Measurements from ENCODE around the gene UBE2B.
"Not testable (repeated sequence)": the region's sequence is repeated elsewhere in the genome, so short reads cannot be mapped to it uniquely, and the experiment has no call there.

Gene UBE2B

GRCh38 chr5:134370871-134371833, at the start of gene UBE2B:
Gene UBE2B (plus strand): TSS chr5:134371569. CDS start chr5:134371596, 27 bp downstream.
- peak; percentile 94 for DNase-seq (ENCODE audit: low spot score)

- no peak for DNase-seq (ENCODE audit: low spot score)
Measured at GRCh38 chr5:134327327-134327726, 44.0 kb upstream of the UBE2B start.

- no peak for DNase-seq (ENCODE audit: low spot score)
Measured at GRCh38 chr5:134328619-134329018, 42.8 kb upstream of the UBE2B start.

- DNase-seq (ENCODE audit: low spot score), result not testable (repeated sequence)
Measured at GRCh38 chr5:134336833-134337232, 34.5 kb upstream of the UBE2B start.

GRCh38 chr5:134343500-134343899, 27.9 kb upstream of the UBE2B start:
- DNase-seq (ENCODE audit: low spot score), result not testable (repeated sequence)

- DNase-seq (ENCODE audit: low spot score), result not testable (repeated sequence)
Measured at GRCh38 chr5:134345476-134345875, 25.9 kb upstream of the UBE2B start.

- no peak for DNase-seq (ENCODE audit: low spot score)
Measured at GRCh38 chr5:134345996-134346395, 25.4 kb upstream of the UBE2B start.

GRCh38 chr5:134349463-134349862, 21.9 kb upstream of the UBE2B start:
- DNase-seq (ENCODE audit: low spot score), result no peak

GRCh38 chr5:134355681-134356080, 15.7 kb upstream of the UBE2B start:
- no peak for DNase-seq (ENCODE audit: low spot score)

GRCh38 chr5:134365604-134366003, 5.8 kb upstream of the UBE2B start:
- no peak for DNase-seq (ENCODE audit: low spot score)

- no peak for DNase-seq (ENCODE audit: low spot score)
Measured at GRCh38 chr5:134370311-134370870, 978 bp upstream of the UBE2B start.

GRCh38 chr5:134371834-134372340, 518 bp downstream of the UBE2B start:
- DNase-seq (ENCODE audit: low spot score), result peak; percentile 45

- DNase-seq (ENCODE audit: low spot score), result not testable (repeated sequence)
Measured at GRCh38 chr5:134373633-134374032, 2.3 kb downstream of the UBE2B start.

- no peak for DNase-seq (ENCODE audit: low spot score)
Measured at GRCh38 chr5:134374232-134374631, 2.9 kb downstream of the UBE2B start.

GRCh38 chr5:134380346-134380745, 9.0 kb downstream of the UBE2B start:
- no peak for DNase-seq (ENCODE audit: low spot score)

- DNase-seq (ENCODE audit: low spot score), result not testable (repeated sequence)
Measured at GRCh38 chr5:134382204-134382603, 10.8 kb downstream of the UBE2B start.

- no peak for DNase-seq (ENCODE audit: low spot score)
Measured at GRCh38 chr5:134383980-134384697, 12.8 kb downstream of the UBE2B start.

- no peak for DNase-seq (ENCODE audit: low spot score)
Measured at GRCh38 chr5:134387443-134387842, 16.1 kb downstream of the UBE2B start.

GRCh38 chr5:134392301-134392700, 20.9 kb downstream of the UBE2B start:
- no peak for DNase-seq (ENCODE audit: low spot score)

- DNase-seq (ENCODE audit: low spot score), result no peak
Measured at GRCh38 chr5:134394932-134395331, 23.6 kb downstream of the UBE2B start.

GRCh38 chr5:134396274-134396673, 24.9 kb downstream of the UBE2B start:
- DNase-seq (ENCODE audit: low spot score), result no peak

GRCh38 chr5:134397196-134397595, 25.8 kb downstream of the UBE2B start:
- DNase-seq (ENCODE audit: low spot score), result no peak

All from germinal center (tissue), 1 donor.